HCT116 (cell line): ENCODE measurements around the gene IMPDH1.

ENCODE experiments used
- CTCF ChIP-seq, 3 experiments: fragments of 200-600 bp in 1 of 3; sonication (generic) in 1 of 3; IDR thresholded peaks in 2 of 3; conservative IDR thresholded peaks in 1 of 3; 2 replicates each; pipeline ENCODE4 v1.5.1; 2012 to 2017; ENCODE audit warnings: low read depth in 2 of 3, low read length in 2 of 3, antibody characterized with exemption in 1 of 3, borderline replicate concordance in 1 of 3, control low read depth in 1 of 3, mild to moderate bottlenecking in 1 of 3, mixed read lengths in 1 of 3, mixed run types in 1 of 3, moderate library complexity in 1 of 3; ENCODE audit not compliant: insufficient read depth in 1 of 3
- EGR1 ChIP-seq: IDR thresholded peaks from 2 replicates; pipeline ENCODE4 v1.6.1; 2012; ENCODE audit warnings: low read depth
- ELF1 ChIP-seq: IDR thresholded peaks from 2 replicates; pipeline ENCODE4 v1.6.1; 2012; ENCODE audit warnings: low read depth, borderline replicate concordance
- EZH2 ChIP-seq: fragments of 200-600 bp; sonication (generic); IDR thresholded peaks from 2 replicates; pipeline ENCODE4 v1.6.1; 2017; ENCODE audit warnings: antibody characterized with exemption, mixed run types
- EZH2phosphoT487 ChIP-seq: fragments of 200-600 bp; IDR thresholded peaks from 2 replicates; pipeline ENCODE4 v1.6.1; 2018; ENCODE audit warnings: antibody characterized with exemption, borderline replicate concordance
- FOSL1 ChIP-seq: IDR thresholded peaks from 2 replicates; pipeline ENCODE4 v1.6.1; 2012; ENCODE audit warnings: low read depth
- MAX ChIP-seq: IDR thresholded peaks from 2 replicates; pipeline ENCODE4 v1.6.1; 2012
- POLR2A ChIP-seq: IDR thresholded peaks from 2 replicates; pipeline ENCODE4 v1.7.0; 2011; ENCODE audit warnings: borderline replicate concordance; ENCODE audit not compliant: insufficient read depth, insufficient read length; ENCODE audit errors: extremely low read depth
- RAD21 ChIP-seq: IDR thresholded peaks from 2 replicates; pipeline ENCODE4 v1.6.1; 2012; ENCODE audit warnings: low read depth, mild to moderate bottlenecking
- YY1 ChIP-seq: IDR thresholded peaks from 2 replicates; pipeline ENCODE4 v1.6.1; 2011; ENCODE audit warnings: low read length, low read depth, moderate library complexity, mild to moderate bottlenecking; ENCODE audit not compliant: insufficient replicate concordance; ENCODE audit errors: extremely low read depth
- ZBTB33 ChIP-seq: IDR thresholded peaks from 2 replicates; pipeline ENCODE4 v1.6.1; 2011; ENCODE audit warnings: mild to moderate bottlenecking, low read length, moderate library complexity; ENCODE audit not compliant: insufficient replicate concordance; ENCODE audit errors: extremely low read depth

- TF ChIP-seq RAD21 (no peak), MAX (no peak), EZH2 (no peak), CTCF (IDR thresholded peaks at IDR 0.05 in 2 of 3, conservative IDR thresholded peaks at IDR 0.05 in 1 of 3; ENCODE audit: borderline replicate concordance in 1 of 3, insufficient read depth in 1 of 3, low read depth in 2 of 3, low read length in 2 of 3) (no peak), POLR2A (no peak), FOSL1 (no peak), EGR1 (no peak), YY1 (no peak), EZH2phosphoT487 (no peak), ELF1 (no peak), ZBTB33 (no peak)
Measured at GRCh38 chr7:128370491-128370890, 39.3 kb downstream of the IMPDH1 start.
